Mesothelial cell of epicardium (in vitro differentiated cells): ENCODE measurements around the gene GATAD2A. TPM values are rescaled to one million over a fixed set of nuclear protein-coding genes. Genes with fewer than 3 reads are reported as not detected.
A peak's percentile ranks its signal among the peaks of the same experiment; 100 is the strongest.

Experiments used
- DNase-seq, 2 experiments: peaks; one replicate each; pipeline ENCODE4 v3.0.0; 2021; ENCODE audit warnings: low spot score in 2 of 2; ENCODE audit not compliant: unreplicated experiment in 2 of 2
- H3K27ac Mint-ChIP-seq: 2 replicates; pipeline ENCODE4 v1.8.0; 2021; ENCODE audit warnings: mixed read lengths
- H3K27me3 Mint-ChIP-seq: 2 replicates; pipeline ENCODE4 v1.8.0; 2021; ENCODE audit warnings: low read depth, mixed read lengths
- H3K36me3 Mint-ChIP-seq: 2 replicates; pipeline ENCODE4 v1.8.0; 2021; ENCODE audit warnings: mixed read lengths
- H3K4me1 Mint-ChIP-seq: 2 replicates; pipeline ENCODE4 v1.8.0; 2021; ENCODE audit warnings: mixed read lengths
- H3K4me3 Mint-ChIP-seq: 2 replicates; pipeline ENCODE4 v1.8.0; 2021; ENCODE audit warnings: mild to moderate bottlenecking, moderate library complexity, mixed read lengths
- H3K9me3 Mint-ChIP-seq: 2 replicates; pipeline ENCODE4 v1.8.0; 2021; ENCODE audit warnings: mixed read lengths
- CTCF ChIP-seq: fragments of 200-600 bp; sonication (generic); IDR thresholded peaks from one replicate; pipeline ENCODE4 v1.5.0; 2021; ENCODE audit warnings: antibody characterized with exemption; ENCODE audit not compliant: unreplicated experiment
- total RNA-seq: library from RNA; stranded (reverse); gene quantifications from 3 replicates; pipeline ENCODE4 v1.2.1, GENCODE V29; 2021

GATAD2A gene
- total RNA-seq, 1 donor from 2014 or later, result 113 TPM

- H3K27ac Mint-ChIP-seq, result peak overlapping the region; percentile 97
- TF ChIP-seq CTCF, result no peak
- no peaks in the 10 kb centered on the region for H3K27me3 Mint-ChIP-seq
- H3K36me3 Mint-ChIP-seq, result no peaks in the 10 kb centered on the region
- H3K4me1 Mint-ChIP-seq, result peaks cover 59% of the 10 kb centered on the region
- DNase-seq, result peak in 1 of 2 experiments; percentile 69
- no peaks in the 10 kb centered on the region for H3K9me3 Mint-ChIP-seq
- H3K4me3 Mint-ChIP-seq, result peak overlapping the region; percentile 36
Observed at GRCh38 chr19:19488875-19489690, 83.6 kb downstream of the GATAD2A start.

- Mint-ChIP-seq H3K36me3 (peaks cover 3% of the 10 kb centered on the region), H3K4me3 (no peak overlapping the region), H3K4me1 (peaks cover 56% of the 10 kb centered on the region), H3K9me3 (no peaks in the 10 kb centered on the region), H3K27ac (peak overlapping the region; percentile 97), H3K27me3 (no peaks in the 10 kb centered on the region)
- no peak for TF ChIP-seq CTCF
- no peak for DNase-seq
Observed at GRCh38 chr19:19489804-19490204, 84.3 kb downstream of the GATAD2A start.

- no peak overlapping the region for H3K4me3 Mint-ChIP-seq
Observed at GRCh38 chr19:19490214-19490968, 84.9 kb downstream of the GATAD2A start.

GRCh38 chr19:19491321-19492025 is 86.0 kb downstream of the GATAD2A start:
- Mint-ChIP-seq H3K4me3 (no peak overlapping the region), H3K27me3 (no peaks in the 10 kb centered on the region), H3K27ac (no peak overlapping the region), H3K9me3 (no peaks in the 10 kb centered on the region), H3K36me3 (peaks cover 10% of the 10 kb centered on the region), H3K4me1 (peaks cover 39% of the 10 kb centered on the region)
- TF ChIP-seq CTCF, result no peak
- no peak for DNase-seq

More at GRCh38 chr19:19490214-19490968, 84.9 kb downstream of the GATAD2A start:
- Mint-ChIP-seq H3K27ac (peak overlapping the region; percentile 97), H3K9me3 (no peaks in the 10 kb centered on the region), H3K36me3 (peaks cover 4% of the 10 kb centered on the region), H3K4me1 (peaks cover 50% of the 10 kb centered on the region), H3K27me3 (no peaks in the 10 kb centered on the region)
- TF ChIP-seq CTCF, result peak; percentile 78
- peak in 1 of 2 experiments; percentile 79 for DNase-seq

GRCh38 chr19:19492026-19492610 is 86.6 kb downstream of the GATAD2A start:
- no peak overlapping the region for H3K4me3 Mint-ChIP-seq
- TF ChIP-seq CTCF, result no peak
- H3K9me3 Mint-ChIP-seq, result no peaks in the 10 kb centered on the region
- peaks cover 33% of the 10 kb centered on the region for H3K4me1 Mint-ChIP-seq
- no peaks in the 10 kb centered on the region for H3K27me3 Mint-ChIP-seq
- peaks cover 13% of the 10 kb centered on the region for H3K36me3 Mint-ChIP-seq
- DNase-seq, result no peak
- H3K27ac Mint-ChIP-seq, result no peak overlapping the region
